ENCODE measurements around the gene TECTA.
"Not testable (repeated sequence)": the region's sequence is repeated elsewhere in the genome, so short reads cannot be mapped to it uniquely, and the experiment has no call there.

Gene TECTA

GRCh38 chr11:121235057-121235456 lies 134.0 kb downstream of the TECTA start:
- no peak for FAIRE-seq

DNA sequence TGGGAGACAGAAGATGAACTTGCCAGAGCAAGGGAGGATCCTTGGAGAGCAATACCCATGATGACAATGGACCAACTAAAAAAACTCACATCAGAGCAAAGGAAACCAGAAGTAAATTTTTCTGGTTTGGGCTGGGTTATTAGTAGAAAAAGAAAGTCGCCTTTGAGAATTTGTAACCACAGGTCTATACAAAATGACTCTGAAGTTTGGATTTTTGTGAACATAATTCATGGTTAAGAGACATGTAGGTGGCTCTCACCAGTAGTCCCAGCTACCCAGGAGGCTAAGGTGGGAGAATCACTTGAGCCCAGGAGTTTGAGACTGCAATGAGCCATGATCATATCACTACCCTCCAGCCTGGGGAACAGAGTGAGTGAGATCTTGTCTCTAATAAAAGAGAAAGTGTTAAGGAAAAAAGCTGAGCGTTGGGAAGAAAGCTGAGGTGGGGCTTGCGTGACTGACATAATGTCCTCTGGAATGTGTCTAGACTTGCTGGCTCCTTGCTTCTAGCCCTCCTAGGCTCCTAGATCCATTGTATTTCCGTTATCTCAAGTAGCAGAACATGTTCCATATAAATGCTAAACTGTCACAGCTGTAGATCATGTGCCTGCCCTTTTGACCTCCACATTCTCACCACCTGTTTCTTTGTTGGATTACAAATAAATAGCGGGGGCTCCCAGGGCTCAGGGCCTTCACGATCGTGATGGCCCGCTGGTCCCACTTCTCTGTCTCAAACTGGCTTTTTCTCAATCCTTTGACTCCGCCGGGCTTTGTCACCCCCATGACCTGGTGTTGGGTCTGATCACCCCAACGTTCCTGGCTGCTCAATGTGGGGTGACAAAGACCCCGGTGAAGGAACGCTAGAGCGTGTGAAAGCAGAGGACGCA lies 135.3 kb downstream of the TECTA start:
- FAIRE-seq: no peak

DNA sequence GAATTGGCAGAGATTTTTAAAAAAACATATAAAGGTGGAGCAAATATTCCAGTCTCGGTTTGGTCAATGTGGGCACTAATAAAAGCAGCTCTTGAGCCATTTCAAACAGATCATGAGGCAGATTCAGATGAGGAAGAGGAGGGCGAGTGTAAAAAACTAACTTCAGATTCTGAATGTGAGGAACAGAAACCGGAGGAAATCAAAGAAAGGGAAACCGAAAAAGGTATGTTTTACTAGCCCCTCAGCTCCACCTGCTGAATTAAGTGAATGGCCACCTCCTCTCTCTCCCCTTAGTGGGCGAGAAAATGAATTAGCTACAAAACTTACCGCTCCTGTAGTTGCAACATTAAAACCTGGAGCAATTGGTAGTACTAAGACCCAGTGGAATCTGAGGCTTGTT lies 136.2 kb downstream of the TECTA start:
- not testable (repeated sequence) for FAIRE-seq

DNA sequence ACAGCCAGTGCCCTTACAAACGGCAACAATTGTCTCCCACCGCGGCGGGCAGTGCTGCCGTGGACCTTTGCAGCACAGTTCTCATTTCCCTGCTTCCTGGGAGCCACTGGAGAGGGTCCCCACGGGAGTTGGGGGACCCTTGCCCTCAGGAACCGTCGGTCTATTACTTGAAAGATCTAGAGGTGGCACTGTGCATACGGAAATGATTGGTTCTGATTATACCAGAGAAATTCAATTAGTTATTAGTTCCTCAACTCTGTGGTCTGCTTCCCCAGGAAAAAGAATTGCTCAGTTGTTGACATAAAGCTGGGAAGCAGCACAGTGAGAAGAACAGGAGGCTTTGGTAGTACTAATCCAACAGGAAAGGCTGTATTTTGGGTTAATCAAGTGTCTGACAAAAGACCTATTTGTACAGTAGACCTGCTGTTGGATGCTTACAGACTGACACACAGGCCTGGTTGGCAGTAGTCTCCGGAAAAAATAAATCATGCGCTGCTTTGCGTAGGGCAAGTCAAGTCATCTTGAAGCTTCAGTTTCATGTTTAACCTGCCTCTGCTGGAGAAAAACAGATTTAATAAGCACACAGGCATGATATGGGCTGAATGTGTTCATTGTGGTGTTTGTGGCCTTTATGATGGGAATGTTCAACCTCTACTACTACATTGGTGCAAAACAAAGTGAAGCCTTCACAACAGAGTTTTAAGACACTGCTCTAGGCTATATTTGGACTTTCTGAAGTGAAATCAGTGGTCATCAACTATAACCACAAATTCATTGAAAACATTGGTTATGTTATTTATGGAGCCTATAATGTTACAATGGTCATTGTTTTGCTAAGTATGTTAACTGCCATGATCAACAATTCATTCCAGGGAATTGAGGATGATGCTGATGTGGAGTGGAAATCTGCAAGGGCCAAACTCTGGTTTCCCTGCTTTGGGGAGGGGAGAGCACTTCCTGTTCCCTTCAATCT lies 136.9 kb downstream of the TECTA start:
- no peak for FAIRE-seq

GRCh38 chr11:121238956-121239355 lies 137.9 kb downstream of the TECTA start:
- no peak for FAIRE-seq

GRCh38 chr11:121240001-121240400 lies 139.0 kb downstream of the TECTA start:
- not testable (repeated sequence) for FAIRE-seq

GRCh38 chr11:121240650-121241303 lies 139.7 kb downstream of the TECTA start:
- FAIRE-seq: no peak

All from G401.6 (cell line).